Measurements from ENCODE around the gene PHTF2. TPM values are rescaled to one million over a fixed set of nuclear protein-coding genes. Genes with fewer than 3 reads are reported as not detected.

Gene PHTF2
- total and polyA plus RNA-seq, 10 of the 15 experiments (the other 5 are each of a cell fraction or from before 2014, with no cell fraction given): 12.9 to 41.8 (median 27.0) TPM

DNA sequence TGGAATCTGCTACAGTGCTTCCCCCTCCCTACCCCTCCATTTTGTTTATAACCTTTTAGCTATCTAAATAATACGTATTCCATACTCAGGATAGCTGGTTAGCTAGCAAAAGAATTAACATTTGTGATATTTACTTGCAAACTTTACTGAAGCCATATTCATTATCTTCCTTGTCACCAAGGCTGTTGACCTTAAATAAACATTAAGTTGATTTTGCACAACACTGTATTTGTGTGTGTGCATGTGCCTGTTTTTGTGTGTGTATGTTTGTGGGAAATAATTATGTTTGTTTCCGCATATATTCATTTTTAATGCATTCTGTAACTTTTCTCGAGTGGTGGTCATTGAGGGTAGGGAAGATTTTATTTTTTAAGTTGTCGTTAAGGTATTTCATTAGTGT, 16.2 kb upstream of the PHTF2 start (continued):
- no peak for TF ChIP-seq MYB (IDR thresholded peaks at IDR 0.05; ENCODE audit: borderline replicate concordance, low read depth, low read length)
- TF ChIP-seq, protein P1, sequence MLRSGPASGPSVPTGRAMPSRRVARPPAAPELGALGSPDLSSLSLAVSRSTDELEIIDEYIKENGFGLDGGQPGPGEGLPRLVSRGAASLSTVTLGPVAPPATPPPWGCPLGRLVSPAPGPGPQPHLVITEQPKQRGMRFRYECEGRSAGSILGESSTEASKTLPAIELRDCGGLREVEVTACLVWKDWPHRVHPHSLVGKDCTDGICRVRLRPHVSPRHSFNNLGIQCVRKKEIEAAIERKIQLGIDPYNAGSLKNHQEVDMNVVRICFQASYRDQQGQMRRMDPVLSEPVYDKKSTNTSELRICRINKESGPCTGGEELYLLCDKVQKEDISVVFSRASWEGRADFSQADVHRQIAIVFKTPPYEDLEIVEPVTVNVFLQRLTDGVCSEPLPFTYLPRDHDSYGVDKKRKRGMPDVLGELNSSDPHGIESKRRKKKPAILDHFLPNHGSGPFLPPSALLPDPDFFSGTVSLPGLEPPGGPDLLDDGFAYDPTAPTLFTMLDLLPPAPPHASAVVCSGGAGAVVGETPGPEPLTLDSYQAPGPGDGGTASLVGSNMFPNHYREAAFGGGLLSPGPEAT (IDR thresholded peaks at IDR 0.05; ENCODE audit: low read depth): no peak
- TF ChIP-seq CUX1 (IDR thresholded peaks at IDR 0.05; ENCODE audit: insufficient replicate concordance, low read depth, low read length): no peak
- no peak for TF ChIP-seq RBBP5 (conservative IDR thresholded peaks at IDR 0.05)

DNA sequence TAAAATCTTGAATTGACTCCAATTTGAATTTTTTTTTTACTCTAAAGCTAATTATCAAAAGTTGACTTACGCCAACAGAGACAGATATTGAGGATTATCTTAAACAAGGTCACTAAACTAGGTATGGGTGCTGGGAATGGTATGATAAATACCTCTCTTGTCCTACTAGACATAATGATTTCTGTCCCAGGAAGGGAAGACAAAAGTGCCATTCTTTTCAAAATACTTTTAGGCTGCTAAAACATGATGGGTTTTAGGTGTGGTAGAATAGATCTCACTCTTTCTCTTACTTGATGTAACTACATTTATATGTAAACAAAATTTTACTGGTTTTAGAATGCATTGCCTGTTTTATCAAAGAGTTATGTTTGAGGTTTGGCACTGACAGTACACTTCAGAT, 15.5 kb upstream of the PHTF2 start:
- BruUV-seq (replicated peaks): no TSS peak
- Histone ChIP-seq H3K27me3 (replicated peaks in 1 of 2; ENCODE audit: control insufficient read depth in 2 of 2, insufficient read depth in 2 of 2, low read length in 1 of 2) (no peaks in the 10 kb centered on the region), H3K4me3 (no peak overlapping the region), H3K79me2 (ENCODE audit: control insufficient read depth, insufficient read depth, low read length) (no peaks in the 10 kb centered on the region), H3K27ac (ENCODE audit: control insufficient read depth, insufficient read depth) (no peak overlapping the region), H2AFZ (ENCODE audit: control insufficient read depth, low read depth, low read length) (no peak overlapping the region), H3K36me3 (ENCODE audit: control insufficient read depth in 2 of 2, insufficient read depth in 2 of 2, low read length in 1 of 2) (peaks cover 0 to 22% of the 10 kb centered on the region in 2 experiments; a peak in 3 of 4 replicates), H3K4me1 (ENCODE audit: control insufficient read depth, insufficient read depth, low read length) (no peaks in the 10 kb centered on the region), H3K9me3 (replicated peaks; ENCODE audit: control insufficient read depth, insufficient read depth, low read length) (peaks cover 9% of the 10 kb centered on the region), H4K20me1 (ENCODE audit: control insufficient read depth, insufficient read depth) (no peaks in the 10 kb centered on the region), H3K4me2 (ENCODE audit: control insufficient read depth, insufficient read depth) (no peak overlapping the region), H3K9ac (ENCODE audit: control insufficient read depth, insufficient read depth, low read length) (no peak overlapping the region)
- CTCF ChIA-PET: interaction anchor here (1.7 kb wide), 1 partner anchor 9 kb away, joined by 5 read pairs; no protein-coding TSS in a partner anchor
- no peak for FAIRE-seq
- SMC1A ChIA-PET (ENCODE audit: uncharacterized antibody, unreplicated experiment): interaction anchor here (0.5 to 1.7 kb wide), 2 partner anchors 26 to 238 kb away, joined by 3 to 4 read pairs; no protein-coding TSS in a partner anchor
- DNase-seq (ENCODE audit: low read depth, low spot score): no peak
- intact Hi-C loops (cut with micrococcal nuclease; ENCODE audit: unreplicated experiment): no loop called here
- in situ Hi-C loops (cut with MboI): no loop called here
- 100% methylated on average over 1 of the region's 1 CpG for WGBS (ENCODE audit: insufficient coverage, insufficient replicate concordance, low lambda C conversion rate, missing lambda C conversion rate)
- POLR2A ChIA-PET: no interaction called here
- RAD21 ChIA-PET (ENCODE audit: unreplicated experiment): no interaction called here
- ATAC-seq: no peak
- TF ChIP-seq, protein P2, sequence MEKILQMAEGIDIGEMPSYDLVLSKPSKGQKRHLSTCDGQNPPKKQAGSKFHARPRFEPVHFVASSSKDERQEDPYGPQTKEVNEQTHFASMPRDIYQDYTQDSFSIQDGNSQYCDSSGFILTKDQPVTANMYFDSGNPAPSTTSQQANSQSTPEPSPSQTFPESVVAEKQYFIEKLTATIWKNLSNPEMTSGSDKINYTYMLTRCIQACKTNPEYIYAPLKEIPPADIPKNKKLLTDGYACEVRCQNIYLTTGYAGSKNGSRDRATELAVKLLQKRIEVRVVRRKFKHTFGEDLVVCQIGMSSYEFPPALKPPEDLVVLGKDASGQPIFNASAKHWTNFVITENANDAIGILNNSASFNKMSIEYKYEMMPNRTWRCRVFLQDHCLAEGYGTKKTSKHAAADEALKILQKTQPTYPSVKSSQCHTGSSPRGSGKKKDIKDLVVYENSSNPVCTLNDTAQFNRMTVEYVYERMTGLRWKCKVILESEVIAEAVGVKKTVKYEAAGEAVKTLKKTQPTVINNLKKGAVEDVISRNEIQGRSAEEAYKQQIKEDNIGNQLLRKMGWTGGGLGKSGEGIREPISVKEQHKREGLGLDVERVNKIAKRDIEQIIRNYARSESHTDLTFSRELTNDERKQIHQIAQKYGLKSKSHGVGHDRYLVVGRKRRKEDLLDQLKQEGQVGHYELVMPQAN (conservative IDR thresholded peaks at IDR 0.05): no peak
- TF ChIP-seq SIX5 (IDR thresholded peaks at IDR 0.05; ENCODE audit: low read depth, low read length, severe bottlenecking) (no peak), SP1 (IDR thresholded peaks at IDR 0.05; ENCODE audit: low read depth, low read length) (no peak), EP300 (IDR thresholded peaks at IDR 0.05; ENCODE audit: borderline replicate concordance in 1 of 2, control insufficient read depth in 1 of 2, low read depth in 2 of 2, low read length in 2 of 2) (no peak), MTA3 (IDR thresholded peaks at IDR 0.05; ENCODE audit: borderline replicate concordance, low read length) (no peak), SMAD1 (IDR thresholded peaks at IDR 0.05; ENCODE audit: low read depth, partially characterized antibody) (no peak), SPI1 (IDR thresholded peaks at IDR 0.05; ENCODE audit: borderline replicate concordance, insufficient read depth, low read depth, low read length) (no peak), KDM1A (IDR thresholded peaks at IDR 0.05; ENCODE audit: borderline replicate concordance) (no peak), TBL1XR1 (IDR thresholded peaks at IDR 0.05; ENCODE audit: low read depth, low read length) (no peak), TCF12 (IDR thresholded peaks at IDR 0.05; ENCODE audit: low read depth, low read length) (no peak)
